ENCODE results near the gene LRRC1.
A peak's percentile ranks its signal among the peaks of the same experiment; 100 is the strongest.

The LRRC1 gene

GRCh38 chr6:53896196-53896595 lies 101.4 kb downstream of the LRRC1 start:
- peak overlapping the region in 2 of 3 experiments; percentile 28 to 42 for H3K4me3 Mint-ChIP-seq
- no peak for TF ChIP-seq CTCF (IDR thresholded peaks at IDR 0.05; ENCODE audit: unreplicated experiment in 3 of 3)
- H3K27me3 Mint-ChIP-seq (ENCODE audit: low read depth) = no peaks in the 10 kb centered on the region
- H3K36me3 Mint-ChIP-seq (ENCODE audit: low read depth) = peaks cover 33% of the 10 kb centered on the region
- H3K4me1 Mint-ChIP-seq = peaks cover 29% of the 10 kb centered on the region
- H3K27ac Mint-ChIP-seq = peak overlapping the region; percentile 66 to 95 (median 94)
- H3K9me3 Mint-ChIP-seq = no peaks in the 10 kb centered on the region

GRCh38 chr6:53898026-53898795 lies 103.4 kb downstream of the LRRC1 start:
- Mint-ChIP-seq H3K27me3 (ENCODE audit: low read depth) (no peaks in the 10 kb centered on the region), H3K4me1 (peaks cover 28% of the 10 kb centered on the region), H3K4me3 (no peak overlapping the region), H3K36me3 (ENCODE audit: low read depth) (peaks cover 39% of the 10 kb centered on the region), H3K27ac (no peak overlapping the region), H3K9me3 (no peaks in the 10 kb centered on the region)
- no peak for TF ChIP-seq CTCF (IDR thresholded peaks at IDR 0.05; ENCODE audit: unreplicated experiment in 3 of 3)

GRCh38 chr6:53899512-53899911 lies 104.7 kb downstream of the LRRC1 start:
- Mint-ChIP-seq H3K9me3 (no peaks in the 10 kb centered on the region), H3K4me3 (no peak overlapping the region), H3K27ac (no peak overlapping the region), H3K36me3 (ENCODE audit: low read depth) (peaks cover 51% of the 10 kb centered on the region), H3K27me3 (ENCODE audit: low read depth) (no peaks in the 10 kb centered on the region), H3K4me1 (peaks cover 23% of the 10 kb centered on the region)
- no peak for TF ChIP-seq CTCF (IDR thresholded peaks at IDR 0.05; ENCODE audit: unreplicated experiment in 3 of 3)

- Mint-ChIP-seq H3K27ac (no peak overlapping the region), H3K4me1 (no peaks in the 10 kb centered on the region), H3K36me3 (ENCODE audit: low read depth) (peaks cover 52% of the 10 kb centered on the region), H3K27me3 (ENCODE audit: low read depth) (no peaks in the 10 kb centered on the region), H3K4me3 (no peak overlapping the region), H3K9me3 (no peaks in the 10 kb centered on the region)
- TF ChIP-seq CTCF (IDR thresholded peaks at IDR 0.05; ENCODE audit: unreplicated experiment in 3 of 3) = no peak
Observed at GRCh38 chr6:53903357-53903756, 108.6 kb downstream of the LRRC1 start.

GRCh38 chr6:53906103-53906502 lies 111.3 kb downstream of the LRRC1 start:
- Mint-ChIP-seq H3K9me3 (no peaks in the 10 kb centered on the region), H3K4me3 (no peak overlapping the region), H3K4me1 (no peaks in the 10 kb centered on the region), H3K27ac (no peak overlapping the region), H3K36me3 (ENCODE audit: low read depth) (peaks cover 38% of the 10 kb centered on the region), H3K27me3 (ENCODE audit: low read depth) (no peaks in the 10 kb centered on the region)
- no peak for TF ChIP-seq CTCF (IDR thresholded peaks at IDR 0.05; ENCODE audit: unreplicated experiment in 3 of 3)

GRCh38 chr6:53906842-53907241 lies 112.0 kb downstream of the LRRC1 start:
- no peak for TF ChIP-seq CTCF (IDR thresholded peaks at IDR 0.05; ENCODE audit: unreplicated experiment in 3 of 3)
- H3K4me3 Mint-ChIP-seq = no peak overlapping the region
- no peaks in the 10 kb centered on the region for H3K4me1 Mint-ChIP-seq
- no peaks in the 10 kb centered on the region for H3K9me3 Mint-ChIP-seq
- H3K27me3 Mint-ChIP-seq (ENCODE audit: low read depth) = no peaks in the 10 kb centered on the region
- peaks cover 31% of the 10 kb centered on the region for H3K36me3 Mint-ChIP-seq (ENCODE audit: low read depth)
- peak overlapping the region in 1 of 3 experiments; percentile 26 for H3K27ac Mint-ChIP-seq
